GM21723 (cell line): Measurements from ENCODE around the gene MRPL46.

Experiments used
- ATAC-seq: cut with Tn5 transposase; IDR thresholded peaks from one replicate; pipeline ENCODE4 v1.9.1; 2021; ENCODE audit warnings: mild to moderate bottlenecking, moderate library complexity; ENCODE audit not compliant: unreplicated experiment

Gene MRPL46

DNA sequence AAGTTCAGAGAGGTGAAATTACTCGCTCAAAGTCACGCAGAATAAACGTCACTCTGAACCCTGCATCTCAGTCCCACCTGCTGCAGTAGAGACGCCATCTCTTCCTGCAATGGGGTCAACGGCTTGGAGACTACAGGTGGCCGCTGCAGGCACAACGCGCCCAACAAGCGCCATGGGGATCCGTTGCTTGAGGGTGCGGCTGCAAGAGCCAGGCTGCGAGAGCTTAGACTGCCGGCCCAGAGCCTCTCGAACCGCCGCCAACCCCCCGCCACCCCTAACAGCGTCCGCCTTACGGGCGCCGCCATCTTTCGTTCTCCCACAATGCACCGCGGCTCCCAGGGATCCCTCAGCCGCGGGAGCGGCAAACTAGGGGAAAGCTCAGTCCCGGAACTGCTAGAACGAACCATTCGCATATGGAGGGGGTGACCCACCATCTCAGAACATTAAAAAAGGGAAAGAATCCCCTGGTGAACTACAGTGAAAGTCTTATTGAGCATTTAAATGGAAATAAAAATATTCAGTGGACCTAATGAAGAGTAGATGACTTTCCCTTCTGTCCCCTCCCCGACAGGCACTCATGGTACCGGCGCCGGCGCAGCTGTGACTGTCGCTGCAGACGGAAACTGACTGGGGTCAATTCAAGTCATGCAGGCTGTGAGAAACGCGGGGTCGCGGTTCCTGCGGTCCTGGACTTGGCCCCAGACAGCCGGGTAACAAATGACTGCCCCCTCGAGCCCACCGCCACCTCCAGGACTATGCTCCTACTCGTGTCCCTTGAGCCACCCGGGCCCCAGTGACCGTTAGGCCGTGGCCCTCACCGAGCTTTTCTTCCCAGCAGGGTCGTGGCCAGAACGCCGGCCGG is at the start of gene MRPL46, which contains the start of gene MRPS11:
Gene MRPL46 (minus strand): TSS at position 316 of the 862 bp plus-strand sequence. CDS start 11 bp downstream, at position 305.
Gene MRPS11 (plus strand): TSS at position 636 of the 862 bp plus-strand sequence. CDS start 10 bp downstream, at position 646.
- peak; percentile 89 for ATAC-seq

- no peak for ATAC-seq
Measured at GRCh38 chr15:88513195-88513594, 46.0 kb upstream of the MRPL46 start.

DNA sequence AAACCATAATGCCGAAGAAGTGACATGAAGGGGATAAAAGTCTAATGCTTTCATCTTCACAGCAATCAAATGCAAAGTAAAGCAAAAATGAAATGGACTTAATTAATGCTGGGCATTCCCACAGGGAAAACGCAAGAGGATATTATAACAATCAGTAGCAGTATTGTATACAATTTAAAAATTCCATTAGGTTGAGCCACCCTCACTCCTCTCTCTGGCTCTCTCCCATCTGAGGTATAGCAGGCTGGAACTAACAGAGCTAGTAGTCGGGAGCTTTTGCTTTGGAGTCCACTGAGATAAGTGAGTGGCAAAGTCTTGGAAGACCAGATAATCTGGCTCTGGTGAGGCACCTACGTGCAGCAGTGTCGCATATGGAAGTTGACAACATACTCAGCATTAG is 45.4 kb upstream of the MRPL46 start:
- ATAC-seq, result no peak

DNA sequence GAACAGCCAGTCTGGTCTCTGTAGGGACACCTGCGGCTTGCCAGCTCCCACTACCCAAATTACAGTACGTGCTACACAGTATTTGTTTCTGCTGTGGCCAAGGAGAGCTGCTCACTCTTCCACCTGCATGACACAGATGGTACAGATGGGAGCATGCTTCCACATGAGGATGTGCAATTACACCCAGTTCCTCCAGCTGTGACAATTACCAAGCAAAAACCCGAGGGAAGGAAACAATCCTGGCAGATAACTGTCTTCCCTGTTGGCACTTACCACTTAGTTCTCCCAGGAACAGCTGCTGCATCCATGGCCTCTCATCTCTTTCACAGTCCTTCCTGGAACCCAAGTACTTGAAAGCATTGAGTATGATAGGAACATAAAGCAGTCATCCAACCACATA is 44.9 kb upstream of the MRPL46 start:
- ATAC-seq, result no peak

GRCh38 chr15:88511161-88511560 is 44.0 kb upstream of the MRPL46 start:
- ATAC-seq, result no peak

- ATAC-seq, result no peak
Measured at GRCh38 chr15:88509964-88510363, 42.8 kb upstream of the MRPL46 start.

DNA sequence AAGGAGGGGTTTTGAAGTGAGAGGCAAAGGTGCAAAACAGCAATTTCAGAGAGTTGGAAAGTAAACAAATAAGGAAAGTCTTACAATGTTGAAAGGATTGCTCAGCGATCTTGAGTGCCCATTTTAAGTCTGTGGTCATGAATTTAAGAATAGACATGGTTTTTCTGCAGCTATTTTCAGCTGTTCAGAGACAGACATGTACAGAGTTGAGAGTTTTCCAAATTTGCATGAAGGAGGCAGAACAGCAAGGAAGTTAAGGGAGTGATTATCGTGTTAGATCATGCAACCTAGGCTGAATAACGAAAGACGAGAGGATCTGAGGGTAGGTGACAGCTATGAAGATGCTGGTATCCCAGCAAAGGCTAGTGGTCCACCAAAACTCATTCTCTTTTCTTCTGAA is 42.1 kb upstream of the MRPL46 start:
- no peak for ATAC-seq

DNA sequence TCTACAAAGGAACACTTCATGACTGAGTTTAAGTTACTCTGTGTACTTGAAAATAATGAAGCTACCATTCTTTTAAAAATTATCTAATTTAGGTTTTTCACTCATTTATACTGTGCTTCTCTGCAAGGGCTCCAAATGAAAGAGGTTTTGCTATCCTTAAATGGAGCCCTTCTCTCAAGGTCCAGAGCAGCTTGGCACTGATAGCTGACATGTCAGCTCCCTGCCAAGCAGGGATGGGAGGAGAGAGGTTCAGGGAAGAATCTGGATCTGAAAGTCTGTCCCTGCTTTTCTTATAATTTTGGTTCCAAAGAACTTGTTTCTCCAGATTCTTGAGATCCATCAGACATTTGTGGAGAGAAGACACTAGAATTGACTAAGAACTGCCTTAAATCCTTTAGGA is 39.4 kb upstream of the MRPL46 start:
- ATAC-seq, result no peak

GRCh38 chr15:88505721-88506120 is 38.5 kb upstream of the MRPL46 start:
- ATAC-seq, result no peak

- no peak for ATAC-seq
Measured at GRCh38 chr15:88504445-88504844, 37.3 kb upstream of the MRPL46 start.

- ATAC-seq, result no peak
Measured at GRCh38 chr15:88498996-88499395, 31.8 kb upstream of the MRPL46 start.

GRCh38 chr15:88497109-88497765 is 30.0 kb upstream of the MRPL46 start:
- no peak for ATAC-seq

- no peak for ATAC-seq
Measured at GRCh38 chr15:88493844-88494243, 26.7 kb upstream of the MRPL46 start.

DNA sequence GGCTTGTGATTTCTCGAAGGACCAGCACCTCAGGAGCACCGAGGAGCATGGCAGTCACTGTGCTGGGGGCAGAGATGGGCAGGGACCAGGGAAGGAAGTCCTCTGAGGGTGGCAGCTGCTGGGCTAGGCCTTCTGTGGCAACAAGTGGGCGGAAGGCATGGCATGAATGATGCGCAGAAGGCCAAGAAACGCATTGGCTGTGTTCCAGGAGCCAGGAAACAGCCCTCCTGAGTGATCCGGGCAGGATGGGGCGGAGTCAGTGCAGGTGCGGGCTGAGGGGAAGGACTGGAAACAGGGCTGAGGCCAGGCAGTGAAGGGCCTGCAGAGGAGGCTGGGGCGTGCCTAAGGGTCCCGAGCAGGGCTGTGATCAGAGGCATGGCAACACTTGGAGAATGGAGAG is 24.0 kb upstream of the MRPL46 start:
- ATAC-seq, result no peak

- no peak for ATAC-seq
Measured at GRCh38 chr15:88490036-88490435, 22.8 kb upstream of the MRPL46 start.

GRCh38 chr15:88489321-88489720 is 22.1 kb upstream of the MRPL46 start:
- no peak for ATAC-seq

DNA sequence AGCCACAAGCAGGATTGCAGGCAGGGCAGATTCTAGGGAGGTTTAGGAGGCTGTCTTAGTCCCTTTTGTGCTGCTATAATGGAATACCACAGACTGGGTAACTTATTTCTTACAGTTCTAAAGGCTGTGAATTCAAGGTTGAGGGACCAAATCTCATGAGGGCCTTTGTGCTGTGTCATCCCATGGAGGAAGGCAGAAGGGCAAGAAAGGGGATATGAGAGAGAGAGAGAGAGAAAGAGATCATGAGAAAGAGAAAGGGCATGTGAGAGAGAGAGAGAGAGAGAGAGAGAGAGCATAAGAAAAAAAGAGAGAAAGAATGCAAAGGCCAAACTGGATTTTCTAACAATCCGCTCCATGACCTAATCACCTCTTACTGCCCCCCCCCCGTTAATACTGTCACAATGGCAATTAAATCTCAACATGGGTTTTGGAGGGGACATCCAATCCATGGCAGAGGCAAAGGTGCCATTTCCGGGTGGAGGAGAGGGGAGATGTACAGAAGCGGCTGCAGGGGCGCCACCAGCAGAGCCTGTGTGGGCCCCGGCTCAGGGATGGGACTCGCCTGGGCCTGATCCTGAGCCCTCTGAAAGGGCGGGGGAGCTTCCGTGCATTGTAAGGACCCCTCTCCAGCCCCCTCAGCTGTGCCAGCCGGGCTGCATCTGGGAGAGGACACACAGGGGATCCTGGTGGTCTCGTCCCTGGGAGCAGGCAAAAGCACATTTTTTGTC is 20.8 kb upstream of the MRPL46 start:
- ATAC-seq, result no peak

DNA sequence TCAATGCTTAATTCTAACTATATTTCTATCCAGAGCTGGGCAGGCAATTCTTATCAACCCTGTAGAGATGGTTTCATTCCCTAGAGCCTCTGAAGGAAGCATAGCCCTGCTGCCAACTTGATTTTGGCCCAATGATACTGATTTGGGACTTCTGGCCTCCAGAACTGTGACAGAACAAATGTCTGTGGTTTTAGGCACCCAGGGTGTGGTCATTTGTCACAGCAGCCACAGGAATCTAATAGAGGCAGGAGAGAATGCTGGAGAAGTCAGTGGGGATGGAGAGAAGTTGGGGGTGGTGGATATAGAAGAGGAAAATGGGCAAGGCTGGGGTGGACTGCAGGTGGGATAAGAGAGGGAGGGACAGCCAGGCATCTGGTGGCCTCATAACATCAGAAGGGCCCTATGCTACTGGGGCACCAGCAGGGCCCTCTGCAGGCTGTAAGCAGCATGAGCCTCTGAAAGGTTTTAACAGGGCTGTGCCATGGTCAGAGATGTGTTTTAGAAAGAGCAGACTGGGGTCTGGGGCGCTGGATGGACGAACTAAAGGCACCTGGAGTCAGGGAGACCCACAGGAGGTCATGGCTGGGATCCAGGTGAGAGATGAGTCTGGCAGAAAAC is 20.1 kb upstream of the MRPL46 start:
- ATAC-seq, result no peak

- ATAC-seq, result no peak
Measured at GRCh38 chr15:88484682-88485331, 17.6 kb upstream of the MRPL46 start.

DNA sequence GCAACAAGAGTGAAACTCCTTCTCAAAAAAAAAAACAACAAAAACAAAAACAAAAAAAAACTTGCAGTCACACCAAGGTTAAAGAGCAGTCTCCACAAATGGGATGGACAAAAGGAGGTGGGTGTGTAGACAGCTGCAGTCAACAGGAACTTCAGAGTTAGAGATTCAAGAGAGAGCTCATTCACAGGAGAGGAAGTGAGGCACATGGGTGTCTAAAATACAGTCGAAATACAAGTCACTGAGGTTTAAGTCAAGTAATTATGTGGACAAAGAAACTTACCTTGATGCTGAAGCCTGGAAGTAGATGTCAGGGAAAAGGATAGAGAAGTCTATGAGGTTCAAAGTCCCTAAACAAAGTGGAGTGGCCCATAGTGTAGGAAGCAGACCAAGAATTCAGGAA is 15.1 kb upstream of the MRPL46 start:
- no peak for ATAC-seq

- no peak for ATAC-seq
Measured at GRCh38 chr15:88480981-88481380, 13.8 kb upstream of the MRPL46 start.
